DMS153 treated with DMSO at 0.1 percent for 48 hours (cell line): ENCODE data around the gene MLYCD.

Source experiments
- DNase-seq: peaks from one replicate; lab custom pipeline; 2025; ENCODE audit not compliant: unreplicated experiment; lab: John Stamatoyannopoulos, UW

The MLYCD gene

DNA sequence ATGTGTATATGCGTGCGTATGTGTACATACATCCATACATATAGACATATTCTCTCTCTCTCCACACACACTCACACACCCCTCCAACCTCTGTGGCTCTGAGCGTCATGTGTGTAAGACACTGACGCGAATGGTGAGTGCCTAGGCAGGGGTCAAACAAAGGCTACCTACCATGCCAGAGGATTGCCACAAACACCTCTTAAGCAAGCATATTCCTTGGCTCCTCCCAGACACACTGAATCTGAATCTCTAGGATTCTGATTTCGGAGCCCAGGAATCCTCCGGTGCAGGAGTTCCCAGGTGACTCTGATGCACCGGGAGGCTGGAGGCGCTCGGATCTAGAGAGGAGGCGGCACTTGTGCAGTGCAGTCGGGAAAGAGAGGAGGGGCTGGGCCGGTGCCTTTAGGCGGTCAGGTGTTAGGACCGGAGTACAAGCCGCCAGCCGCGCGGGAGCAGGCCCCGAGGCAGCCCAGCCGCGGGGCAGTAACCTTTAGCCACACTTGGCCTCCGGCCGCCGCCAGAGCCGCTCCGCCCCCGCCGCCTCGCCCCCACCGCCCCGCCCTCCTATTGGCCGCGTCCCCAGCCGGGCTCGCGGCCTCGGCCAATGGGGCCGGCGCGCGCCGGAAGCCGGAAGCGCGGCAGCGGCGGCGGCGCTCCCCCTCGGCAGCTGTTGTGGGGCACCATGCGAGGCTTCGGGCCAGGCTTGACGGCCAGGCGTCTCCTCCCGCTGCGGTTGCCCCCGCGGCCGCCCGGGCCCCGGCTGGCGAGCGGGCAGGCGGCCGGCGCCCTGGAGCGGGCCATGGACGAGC lies at the start of gene MLYCD:
Gene MLYCD, plus strand, starts transcription at position 653 of the 809 bp plus-strand sequence. Its CDS starts 30 bp downstream, at position 683.
- peak; percentile 57 for DNase-seq

- DNase-seq, result no peak
Observed at GRCh38 chr16:83849421-83849820, 49.5 kb upstream of the MLYCD start.

- no peak for DNase-seq
Observed at GRCh38 chr16:83850947-83851346, 48.0 kb upstream of the MLYCD start.

DNA sequence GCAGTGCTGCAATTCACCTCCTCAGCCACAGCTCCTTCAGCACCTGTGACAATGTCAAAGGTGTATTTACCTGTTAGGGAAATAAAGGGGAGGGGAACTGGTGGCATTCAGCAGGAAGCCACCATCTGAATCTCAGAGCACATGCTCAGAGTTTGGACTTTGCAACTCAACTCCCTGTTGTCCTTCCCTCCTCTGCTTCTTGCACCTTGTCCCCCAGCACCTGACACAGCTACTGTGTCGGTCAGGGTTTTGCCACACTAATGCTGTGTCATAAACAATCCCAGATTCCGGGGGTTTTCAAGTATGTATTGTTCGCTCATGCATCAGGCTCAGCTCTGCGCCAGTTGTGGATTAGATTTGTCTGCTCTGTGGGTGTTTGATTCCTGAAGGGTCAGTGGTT lies 47.4 kb upstream of the MLYCD start:
- no peak for DNase-seq

- DNase-seq, result no peak
Observed at GRCh38 chr16:83852774-83853173, 46.1 kb upstream of the MLYCD start.

GRCh38 chr16:83853834-83854233 lies 45.1 kb upstream of the MLYCD start:
- no peak for DNase-seq

DNA sequence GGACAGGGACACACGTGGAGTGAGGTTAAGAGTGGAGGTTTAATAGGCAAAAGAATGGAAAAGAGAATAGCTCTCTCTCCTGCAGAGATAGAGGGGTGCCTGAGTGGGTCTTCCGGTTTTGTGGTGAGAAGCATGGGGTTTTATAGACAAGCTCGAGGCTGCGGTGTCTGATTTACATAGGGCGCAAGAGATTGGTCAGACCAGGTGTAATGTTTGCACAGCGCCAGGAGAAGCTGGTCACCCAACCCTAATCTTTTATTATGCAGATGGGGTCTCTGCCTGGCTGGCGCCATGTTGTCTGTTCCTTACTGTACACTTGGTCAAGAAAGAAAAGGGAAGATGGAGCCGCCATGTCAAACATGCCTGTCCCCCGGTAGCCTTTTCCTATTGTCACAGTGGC lies 44.5 kb upstream of the MLYCD start:
- no peak for DNase-seq

- DNase-seq, result no peak
Observed at GRCh38 chr16:83856792-83857191, 42.1 kb upstream of the MLYCD start.

- no peak for DNase-seq
Observed at GRCh38 chr16:83859265-83859664, 39.6 kb upstream of the MLYCD start.

GRCh38 chr16:83862661-83863060 lies 36.3 kb upstream of the MLYCD start:
- no peak for DNase-seq

DNA sequence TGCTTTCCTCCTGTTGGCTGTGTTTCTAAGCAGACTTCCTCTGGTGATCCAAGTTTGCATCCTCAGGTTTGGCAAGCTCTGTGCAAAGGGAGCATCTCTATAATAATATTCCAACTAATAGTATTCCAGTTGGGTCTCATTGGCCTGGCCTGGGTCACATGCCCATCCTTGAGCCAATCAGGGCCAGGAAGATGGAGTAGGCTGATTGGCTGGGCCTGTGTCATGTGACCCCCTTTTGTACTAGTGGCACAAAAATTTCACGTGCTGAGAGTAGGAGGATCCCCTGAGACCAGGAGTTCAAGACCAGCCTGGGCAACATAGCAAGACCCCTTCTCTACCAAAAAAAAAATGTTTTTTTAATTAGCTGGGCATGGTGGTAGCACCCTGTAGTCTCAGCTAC lies 35.2 kb upstream of the MLYCD start:
- no peak for DNase-seq

DNA sequence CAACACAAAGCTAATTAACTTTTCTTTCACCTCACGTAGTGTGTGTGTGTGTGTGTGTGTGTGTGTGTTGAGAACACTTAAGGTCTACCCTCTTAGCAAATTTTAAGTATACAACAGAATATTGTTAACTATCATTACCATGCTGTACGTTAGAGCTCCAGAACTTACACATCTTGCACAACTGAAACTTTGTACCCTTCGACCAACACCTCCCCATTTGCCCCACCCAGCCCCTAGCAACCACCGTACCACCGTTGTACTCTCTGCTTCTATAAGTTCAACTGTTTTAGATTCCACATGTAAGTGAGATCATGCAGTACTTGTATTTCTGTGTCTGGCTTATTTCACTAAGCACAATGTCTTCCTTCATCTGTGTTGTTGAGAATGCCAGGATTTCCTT lies 28.1 kb upstream of the MLYCD start:
- DNase-seq, result no peak

DNA sequence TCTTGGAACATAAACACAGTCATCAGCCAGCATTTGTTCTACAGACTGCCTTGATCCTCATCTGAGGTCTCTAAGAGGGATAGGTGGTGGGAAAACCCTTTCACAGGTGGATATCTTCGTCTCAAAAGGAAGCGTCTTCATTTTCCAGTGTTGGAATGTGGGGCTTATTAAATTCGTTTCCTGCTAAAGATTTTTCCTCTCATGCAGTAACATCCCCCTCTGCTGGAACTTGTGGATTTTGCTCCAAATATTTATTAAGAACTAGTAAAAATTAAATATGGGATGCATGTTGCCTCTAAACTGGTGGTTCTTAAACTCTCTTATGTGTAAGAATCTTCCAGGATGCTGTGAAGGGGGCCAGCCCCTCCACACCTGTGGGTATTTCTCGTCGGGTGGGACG lies 20.1 kb upstream of the MLYCD start:
- peak; percentile 11 for DNase-seq

DNA sequence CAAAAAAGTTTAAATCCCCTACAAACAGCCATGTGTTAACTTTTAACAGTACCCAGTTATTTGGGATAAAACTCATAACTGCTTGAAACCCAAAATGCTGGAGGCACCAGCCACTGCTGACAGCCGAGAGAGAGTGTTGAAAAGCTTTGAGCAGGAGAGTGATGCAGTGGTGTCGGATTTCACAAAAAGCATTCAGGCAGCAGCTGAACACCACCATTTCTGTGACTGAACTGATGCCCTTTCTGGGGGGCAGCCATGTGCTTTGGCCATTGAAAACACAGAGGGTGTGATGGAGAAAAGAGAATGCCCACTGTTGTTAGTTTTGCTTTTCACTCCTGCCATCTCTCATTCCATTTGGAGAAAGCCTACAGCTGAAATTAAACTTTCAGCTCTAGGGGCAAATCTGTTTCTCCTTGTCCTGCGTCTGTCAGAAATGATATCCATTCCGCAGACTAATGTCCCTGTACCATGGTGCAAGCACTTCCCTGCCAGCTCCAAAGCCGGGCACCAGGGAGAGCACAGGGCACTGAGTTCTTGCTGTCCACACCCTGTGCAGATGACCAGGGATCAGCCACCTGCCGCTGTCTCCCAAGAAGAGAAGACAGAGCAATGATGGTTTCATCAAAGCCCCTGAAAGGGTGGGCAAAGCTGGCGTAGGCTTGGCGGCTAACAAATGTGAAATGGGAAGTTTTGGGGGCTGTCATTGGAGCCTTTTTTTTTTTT lies 16.6 kb upstream of the MLYCD start:
- no peak for DNase-seq

DNA sequence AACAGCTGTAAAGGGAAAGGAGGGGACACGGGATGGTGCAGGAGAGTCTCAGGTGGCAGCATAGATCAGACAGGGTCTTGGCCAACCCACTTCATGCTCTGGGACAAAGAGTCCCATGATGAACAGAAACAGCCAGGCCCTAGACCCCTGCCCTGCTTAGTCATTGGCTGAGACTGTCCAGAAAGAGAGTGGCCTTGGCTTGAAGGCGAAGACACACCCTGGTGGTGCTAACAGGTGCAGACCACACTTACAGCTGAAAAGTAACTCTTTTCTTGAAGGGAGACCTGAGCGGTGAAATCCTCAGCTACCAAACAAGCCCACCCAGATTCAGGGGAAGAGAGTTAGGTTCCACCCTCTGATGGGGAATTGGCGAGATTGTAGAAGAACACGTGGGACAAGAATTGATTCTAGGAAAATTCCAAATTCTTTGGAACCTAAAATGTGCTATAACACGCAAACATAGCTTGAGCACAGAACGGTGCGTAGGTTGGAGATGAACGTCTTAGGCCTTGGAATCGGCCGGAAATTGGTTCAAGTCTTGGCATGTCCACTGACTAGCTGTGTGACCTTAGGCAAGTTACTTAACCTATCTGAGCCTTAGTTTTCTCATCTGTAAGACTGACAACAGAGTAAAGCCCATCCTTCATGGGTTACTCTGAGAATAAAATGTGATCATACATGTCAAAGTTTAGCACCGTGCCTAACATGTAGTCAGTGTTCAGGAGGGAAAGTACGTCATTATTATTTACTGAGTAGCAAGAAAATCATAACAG lies 12.5 kb upstream of the MLYCD start:
- no peak for DNase-seq

DNA sequence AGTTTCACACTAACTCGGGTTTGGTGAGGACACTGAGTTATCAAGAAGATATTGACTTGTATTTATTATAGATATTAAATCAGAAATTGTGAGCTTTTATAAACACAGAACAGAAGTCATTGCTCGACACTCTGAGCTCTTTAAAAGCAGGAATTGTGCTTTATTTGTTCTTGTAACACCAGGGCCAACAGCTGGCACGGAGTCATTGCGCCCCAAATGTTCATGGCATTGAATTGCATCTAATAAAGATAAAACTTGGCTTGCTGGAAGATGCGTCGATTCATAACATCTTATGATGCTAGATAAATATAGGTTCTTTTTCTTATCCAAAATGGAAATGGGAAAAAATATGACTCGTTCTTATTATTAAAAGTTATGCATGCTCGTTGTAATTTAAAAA lies 11.8 kb upstream of the MLYCD start:
- no peak for DNase-seq

DNA sequence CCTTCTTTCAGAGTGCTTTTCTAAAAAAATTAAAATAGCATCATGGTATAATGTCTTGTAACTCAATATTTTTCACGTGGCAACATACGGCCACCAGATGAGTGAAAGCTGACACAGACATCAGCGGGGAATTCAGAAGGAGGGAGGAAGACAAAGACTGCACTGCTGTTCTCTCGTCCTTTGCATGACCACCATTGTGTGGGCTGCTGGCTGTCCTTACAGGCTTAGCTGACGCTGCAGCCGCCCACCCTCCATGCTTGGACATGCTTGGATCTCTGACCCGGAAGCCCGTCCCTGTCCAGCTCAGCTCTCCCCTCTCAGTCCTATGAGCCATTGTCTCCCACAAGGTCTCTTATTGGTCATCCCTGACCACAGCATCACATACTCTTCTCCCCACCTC lies 11.4 kb upstream of the MLYCD start:
- no peak for DNase-seq

DNA sequence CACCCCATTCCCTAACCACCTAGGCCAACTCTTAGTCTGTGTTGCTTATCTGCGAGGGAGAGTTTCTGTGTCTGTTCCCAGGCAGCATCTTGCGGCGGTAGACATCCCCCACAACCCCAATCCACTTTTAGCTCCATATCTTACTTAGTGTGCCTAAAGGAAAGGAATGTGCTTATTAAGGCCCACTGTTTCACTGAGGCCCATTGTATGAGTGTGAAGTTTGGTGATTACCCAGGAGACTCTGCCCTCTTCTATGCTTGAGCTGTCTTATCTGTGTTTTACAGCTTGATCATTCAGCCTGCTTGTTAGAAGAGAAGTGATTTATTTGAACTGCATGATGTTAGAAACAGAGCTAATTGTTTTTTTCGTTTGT lies 10.3 kb upstream of the MLYCD start:
- DNase-seq, result no peak

- no peak for DNase-seq
Observed at GRCh38 chr16:83890359-83890758, 8.6 kb upstream of the MLYCD start.

- no peak for DNase-seq
Observed at GRCh38 chr16:83891742-83892141, 7.2 kb upstream of the MLYCD start.

DNA sequence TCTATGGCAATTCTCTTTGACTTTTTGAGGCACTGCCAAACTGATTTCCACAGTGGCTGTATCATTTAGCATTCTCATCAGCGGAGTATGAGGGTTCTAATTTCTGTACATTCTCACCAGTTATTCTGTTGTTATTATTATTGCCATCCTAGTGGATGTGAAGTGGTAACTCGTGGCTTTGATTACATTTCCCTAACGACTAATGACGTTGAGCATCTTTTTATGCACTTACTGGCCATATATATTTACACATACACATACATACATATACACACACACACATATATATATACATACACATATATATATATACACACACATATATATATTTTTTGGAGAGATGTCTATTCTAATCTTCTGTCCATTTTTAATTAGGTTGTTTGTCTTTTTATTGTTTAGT lies 3.7 kb upstream of the MLYCD start:
- no peak for DNase-seq

DNA sequence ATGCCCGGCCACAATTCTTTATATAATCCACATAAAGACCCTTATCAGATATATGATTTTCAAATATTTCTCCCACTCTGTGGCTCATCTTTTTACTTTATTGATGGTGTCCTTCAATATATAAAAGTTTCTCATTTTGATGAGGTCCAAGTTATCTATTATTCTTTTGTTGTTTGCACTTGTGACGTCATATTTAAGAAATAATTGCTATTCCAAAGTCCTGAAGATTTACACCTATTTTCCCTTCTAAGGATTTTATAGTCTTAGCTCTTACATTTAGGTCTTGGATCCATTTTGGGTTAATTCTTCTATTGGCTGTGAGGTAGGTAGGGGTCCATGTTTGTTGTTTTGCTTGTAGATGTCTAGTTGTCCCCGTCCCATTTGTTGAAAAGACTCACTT lies 3.0 kb upstream of the MLYCD start:
- DNase-seq, result no peak
